Omental fat pad (tissue), 4 donors: ENCODE measurements around the gene IGFLR1. TPM values are rescaled to one million over a fixed set of nuclear protein-coding genes. Genes with fewer than 3 reads are reported as not detected.

Experiments used
- ATAC-seq: fragments of 150-250 bp; one replicate; pipeline ENCODE4 v1.9.1; 2016; ENCODE audit warnings: mild to moderate bottlenecking, moderate library complexity; ENCODE audit not compliant: low FRiP score
- DNase-seq: peaks from one replicate; pipeline ENCODE4 v3.0.0-alpha.2; 2019; ENCODE audit warnings: low spot score
- CTCF ChIP-seq, 3 donors: fragments of 450-650 bp; IDR thresholded peaks; one replicate each; pipeline ENCODE4 v1.5.1; 2016 to 2017; ENCODE audit warnings: antibody characterized with exemption in 3 of 3, mild to moderate bottlenecking in 3 of 3, moderate library complexity in 2 of 3
- total RNA-seq, 4 donors: library from RNA; depleted of rRNA; stranded (reverse); fragments of >200 nt; gene quantifications; one replicate each; pipeline ENCODE4 v1.1.0, GENCODE V29; 2016

Gene IGFLR1
- total RNA-seq, 4 donors from 2014 or later = 5.8 to 14.8 (median 10.1) TPM

GRCh38 chr19:35768082-35768421 is 25.8 kb upstream of the IGFLR1 start:
- TF ChIP-seq CTCF (IDR thresholded peaks at IDR 0.05) = no peak
- no peak for ATAC-seq
- no peak for DNase-seq

GRCh38 chr19:35767288-35768081 is 25.2 kb upstream of the IGFLR1 start:
- no peak for DNase-seq
- no peak for TF ChIP-seq CTCF (IDR thresholded peaks at IDR 0.05)
- ATAC-seq = peak; percentile 21

GRCh38 chr19:35766571-35767104 is 24.4 kb upstream of the IGFLR1 start:
- no peak for TF ChIP-seq CTCF (IDR thresholded peaks at IDR 0.05)
- ATAC-seq = no peak
- DNase-seq = no peak

- TF ChIP-seq CTCF (IDR thresholded peaks at IDR 0.05) = no peak
- no peak for ATAC-seq
- DNase-seq = no peak
Measured at GRCh38 chr19:35764432-35765315, 22.4 kb upstream of the IGFLR1 start.

GRCh38 chr19:35760711-35761349 is 18.6 kb upstream of the IGFLR1 start:
- no peak for DNase-seq
- no peak for ATAC-seq
- TF ChIP-seq CTCF (IDR thresholded peaks at IDR 0.05) = no peak

GRCh38 chr19:35759697-35760096 is 17.4 kb upstream of the IGFLR1 start:
- no peak for DNase-seq
- no peak for ATAC-seq
- TF ChIP-seq CTCF (IDR thresholded peaks at IDR 0.05) = no peak
